K562 treated with DMSO at 1 percent for 12 hours (cell line): ENCODE data around the gene PCA3. TPM values are rescaled to one million over a fixed set of nuclear protein-coding genes. Genes with fewer than 3 reads are reported as not detected.

Source experiments
- total RNA-seq: library from RNA; unstranded; fragments of 300-600 nt; gene quantifications from 2 replicates; pipeline ENCODE4 v1.2.3, GENCODE V29; 2022; ENCODE audit not compliant: insufficient read depth

Gene PCA3
- not detected in 2 replicates for total RNA-seq

GRCh38 chr9:76764138-76764537, at the start of gene PCA3:
PCA3 (plus strand) TSS chr9:76764438.

Other genes starting within 250 kb of the PCA3 start
- 0.22 and 0.63 TPM in 2 replicates for gene PRUNE2, start 141.7 kb downstream of the PCA3 start, total RNA-seq